Esophagus squamous epithelium (tissue), 4 donors: Measurements from ENCODE around the gene GPR146.

Source experiments
- CTCF ChIP-seq, 6 experiments: fragments of 450-650 bp in 4 of 6; fragments of 200-600 bp in 2 of 6; sonication (generic) in 2 of 6; IDR thresholded peaks; one replicate each; pipeline ENCODE4 v1.5.1; 2016 to 2019; ENCODE audit warnings: antibody characterized with exemption in 6 of 6, mild to moderate bottlenecking in 4 of 6, moderate library complexity in 4 of 6
- POLR2A ChIP-seq, 4 donors: fragments of 450-650 bp; IDR thresholded peaks; one replicate each; pipeline ENCODE4 v1.6.1; 2017; ENCODE audit warnings: antibody characterized with exemption in 4 of 4, mild to moderate bottlenecking in 4 of 4, moderate library complexity in 3 of 4

- TF ChIP-seq CTCF (IDR thresholded peaks at IDR 0.05) (no peak), POLR2A (IDR thresholded peaks at IDR 0.05) (no peak)
Observed at GRCh38 chr7:1008733-1009363, 35.5 kb upstream of the GPR146 start.
